ENCODE measurements around the gene CDH10.

Gene CDH10

GRCh38 chr5:24621792-24622191 is 23.0 kb downstream of the CDH10 start:
- TF ChIP-seq TAF1 (IDR thresholded peaks at IDR 0.05; ENCODE audit: borderline replicate concordance, insufficient read depth, low read length), result 0 out of 2 replicates have a peak, but pooled peaks have one; percentile 29
- no peak for TF ChIP-seq FOXP2 (optimal IDR thresholded peaks at IDR 0.05; ENCODE audit: borderline replicate concordance, extremely low read depth, extremely low read length, insufficient read depth)
- TF ChIP-seq SIN3A (IDR thresholded peaks at IDR 0.05; ENCODE audit: borderline replicate concordance, insufficient read depth, low read length), result peak; percentile 63; the same call in 1 of the 2 replicates
- peak; percentile 39; the same call in 1 of the 2 replicates for TF ChIP-seq POLR2AphosphoS5 (IDR thresholded peaks at IDR 0.05; ENCODE audit: low read depth, low read length)

GRCh38 chr5:24616566-24616965 is 28.2 kb downstream of the CDH10 start:
- TF ChIP-seq FOXP2 (optimal IDR thresholded peaks at IDR 0.05; ENCODE audit: borderline replicate concordance, extremely low read depth, extremely low read length, insufficient read depth) (no peak), REST (IDR thresholded peaks at IDR 0.05; ENCODE audit: insufficient read depth in 1 of 2, low read depth in 2 of 2, low read length in 2 of 2) (no peak), SIN3A (IDR thresholded peaks at IDR 0.05; ENCODE audit: borderline replicate concordance, insufficient read depth, low read length) (no peak), POLR2AphosphoS5 (IDR thresholded peaks at IDR 0.05; ENCODE audit: low read depth, low read length) (no peak)

GRCh38 chr5:24615159-24615558 is 29.6 kb downstream of the CDH10 start:
- TF ChIP-seq SIN3A (IDR thresholded peaks at IDR 0.05; ENCODE audit: borderline replicate concordance, insufficient read depth, low read length), result no peak
- no peak for TF ChIP-seq TAF1 (IDR thresholded peaks at IDR 0.05; ENCODE audit: borderline replicate concordance, insufficient read depth, low read length)
- no peak for TF ChIP-seq POLR2AphosphoS5 (IDR thresholded peaks at IDR 0.05; ENCODE audit: low read depth, low read length)
- no peak for TF ChIP-seq REST (IDR thresholded peaks at IDR 0.05; ENCODE audit: insufficient read depth in 1 of 2, low read depth in 2 of 2, low read length in 2 of 2)
- TF ChIP-seq FOXP2 (optimal IDR thresholded peaks at IDR 0.05; ENCODE audit: borderline replicate concordance, extremely low read depth, extremely low read length, insufficient read depth), result no peak

- TF ChIP-seq POLR2AphosphoS5 (IDR thresholded peaks at IDR 0.05; ENCODE audit: low read depth, low read length) (peak; percentile 56), SIN3A (IDR thresholded peaks at IDR 0.05; ENCODE audit: borderline replicate concordance, insufficient read depth, low read length) (no peak), TAF1 (IDR thresholded peaks at IDR 0.05; ENCODE audit: borderline replicate concordance, insufficient read depth, low read length) (peak; percentile 58; the same call in 1 of the 2 replicates), FOXP2 (optimal IDR thresholded peaks at IDR 0.05; ENCODE audit: borderline replicate concordance, extremely low read depth, extremely low read length, insufficient read depth) (peak; percentile 94), REST (IDR thresholded peaks at IDR 0.05; ENCODE audit: insufficient read depth in 1 of 2, low read depth in 2 of 2, low read length in 2 of 2) (no peak)
Observed at GRCh38 chr5:24609706-24610105, 35.1 kb downstream of the CDH10 start.

GRCh38 chr5:24606971-24607370 is 37.8 kb downstream of the CDH10 start:
- TF ChIP-seq REST (IDR thresholded peaks at IDR 0.05; ENCODE audit: insufficient read depth in 1 of 2, low read depth in 2 of 2, low read length in 2 of 2), result peak in 1 of 2 experiments; percentile 62; a peak in 1 of 4 replicates
- peak; percentile 59 for TF ChIP-seq FOXP2 (optimal IDR thresholded peaks at IDR 0.05; ENCODE audit: borderline replicate concordance, extremely low read depth, extremely low read length, insufficient read depth)
- peak; percentile 37 for TF ChIP-seq POLR2AphosphoS5 (IDR thresholded peaks at IDR 0.05; ENCODE audit: low read depth, low read length)
- TF ChIP-seq TAF1 (IDR thresholded peaks at IDR 0.05; ENCODE audit: borderline replicate concordance, insufficient read depth, low read length), result peak; percentile 66; the same call in 1 of the 2 replicates
- no peak for TF ChIP-seq SIN3A (IDR thresholded peaks at IDR 0.05; ENCODE audit: borderline replicate concordance, insufficient read depth, low read length)
